Measurements from ENCODE around the gene TGIF1.

TGIF1 gene

GRCh38 chr18:3502650-3503049 lies 52.7 kb downstream of the TGIF1 start:
- no peaks in the 10 kb centered on the region for H3K27me3 ChIP-seq (ENCODE audit: insufficient read depth, low read length)
- H3K4me1 ChIP-seq (ENCODE audit: insufficient read depth, low read length, severe bottlenecking) = peaks cover 7% of the 10 kb centered on the region
- H3K79me2 ChIP-seq (ENCODE audit: insufficient read depth, low read length) = no peaks in the 10 kb centered on the region
- TF ChIP-seq CTCF (IDR thresholded peaks at IDR 0.05; ENCODE audit: low read length) (no peak), EZH2 (IDR thresholded peaks at IDR 0.05; ENCODE audit: borderline replicate concordance, low read length) (no peak)
- H3K9me3 ChIP-seq (ENCODE audit: low read length) = no peaks in the 10 kb centered on the region
- H3K4me2 ChIP-seq (ENCODE audit: low read length) = no peak overlapping the region
- no peaks in the 10 kb centered on the region for H3F3A ChIP-seq (ENCODE audit: insufficient read depth, low read length)
- H3K9me2 ChIP-seq (ENCODE audit: low read depth, low read length) = no peaks in the 10 kb centered on the region
- no peak overlapping the region for H3K27ac ChIP-seq (ENCODE audit: low read depth, low read length, poor library complexity, severe bottlenecking)
- no peaks in the 10 kb centered on the region for H3K36me3 ChIP-seq (ENCODE audit: insufficient read depth, low read length)
- H3K4me3 ChIP-seq (ENCODE audit: low read depth, low read length, poor library complexity, severe bottlenecking) = no peak overlapping the region
- no peak overlapping the region for H2AFZ ChIP-seq (ENCODE audit: low read length)
- no peaks in the 10 kb centered on the region for H4K20me1 ChIP-seq (ENCODE audit: insufficient read depth, low read length)
- no peak overlapping the region for H3K9ac ChIP-seq (ENCODE audit: low read length)

GRCh38 chr18:3504637-3505036 lies 54.7 kb downstream of the TGIF1 start:
- Histone ChIP-seq H3K4me2 (ENCODE audit: low read length) (no peak overlapping the region), H3F3A (ENCODE audit: insufficient read depth, low read length) (no peaks in the 10 kb centered on the region), H3K79me2 (ENCODE audit: insufficient read depth, low read length) (no peaks in the 10 kb centered on the region), H2AFZ (ENCODE audit: low read length) (no peak overlapping the region), H3K9ac (ENCODE audit: low read length) (no peak overlapping the region), H3K4me3 (ENCODE audit: low read depth, low read length, poor library complexity, severe bottlenecking) (no peak overlapping the region), H4K20me1 (ENCODE audit: insufficient read depth, low read length) (no peaks in the 10 kb centered on the region), H3K9me2 (ENCODE audit: low read depth, low read length) (no peaks in the 10 kb centered on the region), H3K4me1 (ENCODE audit: insufficient read depth, low read length, severe bottlenecking) (no peaks in the 10 kb centered on the region), H3K9me3 (ENCODE audit: low read length) (no peaks in the 10 kb centered on the region), H3K36me3 (ENCODE audit: insufficient read depth, low read length) (no peaks in the 10 kb centered on the region), H3K27ac (ENCODE audit: low read depth, low read length, poor library complexity, severe bottlenecking) (no peak overlapping the region), H3K27me3 (ENCODE audit: insufficient read depth, low read length) (no peaks in the 10 kb centered on the region)
- no peak for TF ChIP-seq CTCF (IDR thresholded peaks at IDR 0.05; ENCODE audit: low read length)
- no peak for TF ChIP-seq EZH2 (IDR thresholded peaks at IDR 0.05; ENCODE audit: borderline replicate concordance, low read length)

- no peak overlapping the region for H3K27ac ChIP-seq (ENCODE audit: low read depth, low read length, poor library complexity, severe bottlenecking)
- H3K4me1 ChIP-seq (ENCODE audit: insufficient read depth, low read length, severe bottlenecking) = peaks cover 15% of the 10 kb centered on the region
- H3K36me3 ChIP-seq (ENCODE audit: insufficient read depth, low read length) = no peaks in the 10 kb centered on the region
- no peaks in the 10 kb centered on the region for H3K9me2 ChIP-seq (ENCODE audit: low read depth, low read length)
- H3K9ac ChIP-seq (ENCODE audit: low read length) = no peak overlapping the region
- H4K20me1 ChIP-seq (ENCODE audit: insufficient read depth, low read length) = no peaks in the 10 kb centered on the region
- H3K27me3 ChIP-seq (ENCODE audit: insufficient read depth, low read length) = no peaks in the 10 kb centered on the region
- H3F3A ChIP-seq (ENCODE audit: insufficient read depth, low read length) = no peaks in the 10 kb centered on the region
- H3K9me3 ChIP-seq (ENCODE audit: low read length) = no peaks in the 10 kb centered on the region
- TF ChIP-seq CTCF (IDR thresholded peaks at IDR 0.05; ENCODE audit: low read length) = no peak
- TF ChIP-seq EZH2 (IDR thresholded peaks at IDR 0.05; ENCODE audit: borderline replicate concordance, low read length) = no peak
- H2AFZ ChIP-seq (ENCODE audit: low read length) = no peak overlapping the region
- no peaks in the 10 kb centered on the region for H3K79me2 ChIP-seq (ENCODE audit: insufficient read depth, low read length)
- H3K4me3 ChIP-seq (ENCODE audit: low read depth, low read length, poor library complexity, severe bottlenecking) = no peak overlapping the region
- no peak overlapping the region for H3K4me2 ChIP-seq (ENCODE audit: low read length)
Measured at GRCh38 chr18:3508576-3509549, 58.9 kb downstream of the TGIF1 start.

All from OCI-LY1 (cell line).